SK-N-SH (cell line): ENCODE data around the gene FLNA. TPM values are rescaled to one million over a fixed set of nuclear protein-coding genes. Genes with fewer than 3 reads are reported as not detected.

Experiments
- CTCF ChIA-PET: fragments of 300-600, 350-600 bp; formaldehyde crosslinking; extraction: SDS; loops from one replicate; lab custom pipeline; 2021; lab: Yijun Ruan, JAX
- POLR2A ChIA-PET: fragments of 350-600 bp; sonication (Branson Sonifier 250); formaldehyde crosslinking; extraction: SDS; loops from one replicate; lab custom pipeline; 2020; ENCODE audit warnings: antibody characterized with exemption, inconsistent platforms; lab: Yijun Ruan, JAX
- DNase-seq: peaks from one replicate; pipeline ENCODE4 v3.0.0; 2012
- H2AFZ ChIP-seq: fragments of 200-600 bp; sonication (generic); 2 replicates; pipeline ENCODE4 v1.8.1; 2016; ENCODE audit warnings: antibody characterized with exemption, mild to moderate bottlenecking, low read depth
- H3F3A ChIP-seq: fragments of 200-600 bp; sonication (generic); replicated peaks from 2 replicates; pipeline ENCODE3; 2016; ENCODE audit warnings: antibody characterized with exemption, mild to moderate bottlenecking; ENCODE audit not compliant: insufficient read depth
- H3K27ac ChIP-seq, 2 experiments: fragments of 200-500 bp in 1 of 2; fragments of 200-600 bp in 1 of 2; sonication (Bioruptor generic) in 1 of 2; sonication (generic), shearing (Covaris generic) in 1 of 2; 2 replicates each; pipeline versions ENCODE4 v1.5.1 to v1.6.1; 2014 to 2016; ENCODE audit warnings: low read depth in 2 of 2, inconsistent platforms in 1 of 2, low read length in 1 of 2, mild to moderate bottlenecking in 1 of 2, mixed read lengths in 1 of 2
- H3K27me3 ChIP-seq: fragments of 200-600 bp; sonication (generic), shearing (Covaris generic); 2 replicates; pipeline ENCODE4 v1.6.1; 2016; ENCODE audit warnings: mixed run types; ENCODE audit not compliant: insufficient read depth
- H3K36me3 ChIP-seq, 2 experiments: fragments of 200-500 bp in 1 of 2; fragments of 200-600 bp in 1 of 2; sonication (Bioruptor generic) in 1 of 2; sonication (generic) in 1 of 2; replicated peaks in 1 of 2; 2 replicates each; pipeline versions ENCODE3 to v1.5.1; 2014 to 2016; ENCODE audit warnings: low read length in 1 of 2, mild to moderate bottlenecking in 1 of 2; ENCODE audit not compliant: insufficient read depth in 2 of 2, control insufficient read depth in 1 of 2
- H3K4me1 ChIP-seq, 2 experiments: fragments of 200-500 bp in 1 of 2; fragments of 200-600 bp in 1 of 2; sonication (Bioruptor generic) in 1 of 2; sonication (generic), shearing (Covaris generic) in 1 of 2; 2 replicates each; pipeline versions ENCODE4 v1.5.1 to v1.6.1; 2014 to 2016; ENCODE audit warnings: low read depth in 1 of 2, low read length in 1 of 2, mixed run types in 1 of 2; ENCODE audit not compliant: insufficient read depth in 2 of 2, control insufficient read depth in 1 of 2
- H3K4me2 ChIP-seq: fragments of 200-600 bp; sonication (generic), shearing (Covaris generic); 2 replicates; pipeline ENCODE4 v1.6.1; 2017; ENCODE audit warnings: mixed run types
- H3K4me3 ChIP-seq, 2 experiments: fragments of 200-500 bp in 1 of 2; fragments of 200-600 bp in 1 of 2; sonication (Bioruptor generic) in 1 of 2; sonication (generic), shearing (Covaris generic) in 1 of 2; 2 replicates each; pipeline versions ENCODE4 v1.5.1 to v1.8.1; 2014 to 2016; ENCODE audit warnings: low read depth in 2 of 2, inconsistent platforms in 1 of 2, low read length in 1 of 2, mild to moderate bottlenecking in 1 of 2, mixed read lengths in 1 of 2, moderate library complexity in 1 of 2
- H3K79me2 ChIP-seq: fragments of 200-600 bp; sonication (generic); 2 replicates; pipeline ENCODE4 v1.8.1; 2017; ENCODE audit warnings: mild to moderate bottlenecking; ENCODE audit not compliant: insufficient read depth
- H3K9ac ChIP-seq: fragments of 200-600 bp; sonication (generic); 2 replicates; pipeline ENCODE4 v1.6.1; 2017; ENCODE audit warnings: mixed run types
- H3K9me2 ChIP-seq: fragments of 200-600 bp; sonication (generic); 2 replicates; pipeline ENCODE4 v1.6.1; 2017; ENCODE audit warnings: mixed run types
- H3K9me3 ChIP-seq: fragments of 200-600 bp; sonication (generic); 2 replicates; pipeline ENCODE4 v1.6.1; 2017; ENCODE audit warnings: mixed run types, mild to moderate bottlenecking, moderate library complexity
- H4K20me1 ChIP-seq: fragments of 200-600 bp; sonication (generic); 2 replicates; pipeline ENCODE4 v1.6.1; 2017; ENCODE audit warnings: mild to moderate bottlenecking, mixed run types; ENCODE audit not compliant: insufficient read depth
- ELF1 ChIP-seq: IDR thresholded peaks from 2 replicates; pipeline ENCODE4 v1.4.0; 2012
- EP300 ChIP-seq, 2 experiments: IDR thresholded peaks; 2 replicates each; pipeline versions ENCODE4 v1.4.0 to v1.6.1; 2012; ENCODE audit warnings: borderline replicate concordance in 1 of 2, low read depth in 1 of 2, low read length in 1 of 2
- GATA2 ChIP-seq: sonication (generic); formaldehyde crosslinking; IDR thresholded peaks from 2 replicates; pipeline ENCODE4 v1.5.0; 2020; ENCODE audit warnings: mild to moderate bottlenecking, missing genetic modification reagents
- JUND ChIP-seq: IDR thresholded peaks from 2 replicates; pipeline ENCODE4 v1.4.0; 2012
- MXI1 ChIP-seq: IDR thresholded peaks from 2 replicates; pipeline ENCODE4 v1.6.1; 2012; ENCODE audit warnings: mild to moderate bottlenecking, low read depth, low read length, improper control_type of control experiment
- NFIC ChIP-seq: IDR thresholded peaks from 2 replicates; pipeline ENCODE4 v1.4.0; 2012; ENCODE audit warnings: borderline replicate concordance
- RFX5 ChIP-seq: IDR thresholded peaks from 2 replicates; pipeline ENCODE4 v1.6.1; 2012; ENCODE audit warnings: mild to moderate bottlenecking, improper control_type of control experiment, low read length
- SIN3A ChIP-seq: IDR thresholded peaks from 2 replicates; pipeline ENCODE4 v1.6.1; 2012; ENCODE audit warnings: low read depth, mild to moderate bottlenecking, low read length, moderate library complexity, borderline replicate concordance
- SMC3 ChIP-seq: IDR thresholded peaks from 2 replicates; pipeline ENCODE4 v1.6.1; 2012; ENCODE audit warnings: low read depth, low read length, improper control_type of control experiment
- TCF12 ChIP-seq: IDR thresholded peaks from 2 replicates; pipeline ENCODE4 v1.4.0; 2012
- ZBTB33 ChIP-seq: IDR thresholded peaks from 2 replicates; pipeline ENCODE4 v1.4.0; 2012; ENCODE audit warnings: low read depth, borderline replicate concordance
- WGBS: methylation state at CpG from one replicate; pipeline ENCODE4 v1.1.6; 2017; ENCODE audit warnings: low lambda C conversion rate; 5-methylcytosine and 5-hydroxymethylcytosine counted together
- polyA plus RNA-seq, 3 experiments: library from polyadenylated mRNA; depleted of rRNA; stranded (reverse); fragments of >200 nt; gene quantifications; 2 replicates each; pipeline ENCODE4 v1.2.3, GENCODE V29; 2012
- TF ChIP-seq, protein P1 (sequence below): fragments of 150-350 bp; IDR thresholded peaks from 2 replicates; pipeline ENCODE4 v1.6.1; 2016; ENCODE audit warnings: mild to moderate bottlenecking, low read depth, low read length
- TF ChIP-seq, protein P2 (sequence below): IDR thresholded peaks from 2 replicates; pipeline ENCODE4 v1.6.1; 2012; ENCODE audit warnings: mild to moderate bottlenecking, low read depth, low read length, moderate library complexity

Gene FLNA
- polyA plus RNA-seq, 1 of the 3 experiments (the other 2 are of a cell fraction), result 550 TPM

DNA sequence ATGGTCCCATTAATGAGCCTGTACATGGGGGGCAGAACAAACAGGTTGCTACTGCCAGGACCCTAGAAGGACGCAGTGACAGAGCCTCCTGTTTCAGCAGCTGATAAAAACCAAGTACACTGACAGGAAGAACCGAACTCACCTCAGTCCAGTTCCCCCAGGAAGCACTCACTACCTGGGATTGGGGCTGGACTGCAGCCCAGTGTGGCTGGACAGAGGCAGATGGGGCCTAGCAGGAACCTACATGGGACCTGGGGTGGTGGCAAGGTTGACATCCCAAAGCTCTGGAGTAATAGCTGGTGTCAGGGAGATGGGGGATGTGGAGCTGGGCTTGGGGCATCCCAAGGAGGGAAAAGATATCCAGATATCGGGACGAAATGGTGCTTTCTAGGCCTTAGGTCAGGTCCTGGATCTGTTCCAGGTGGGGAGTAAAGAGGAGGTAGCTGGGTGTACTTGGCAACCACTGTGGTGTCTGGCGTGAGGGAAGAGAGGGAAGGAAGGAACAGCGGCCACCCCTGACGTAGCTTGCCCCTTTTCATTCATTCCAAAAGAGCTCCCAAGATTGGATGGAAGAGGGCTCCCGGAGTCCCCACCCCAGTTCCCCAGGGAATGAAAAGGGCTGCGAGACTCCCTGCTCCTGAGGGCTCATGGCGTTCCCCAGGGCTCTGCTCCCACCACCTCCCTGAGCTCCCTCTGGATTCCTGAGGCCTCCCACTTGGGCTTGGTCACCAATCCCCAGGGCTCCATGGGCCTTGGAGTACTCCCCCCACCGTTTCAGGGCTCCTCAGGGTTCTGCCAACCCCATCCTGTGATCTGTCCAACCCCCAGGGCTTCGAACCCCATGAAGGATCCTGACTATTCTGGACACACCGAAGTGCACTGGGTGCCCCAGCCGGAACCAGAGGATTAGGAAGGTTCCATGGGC lies 9.2 kb upstream of the FLNA start (continued):
- no peak for TF ChIP-seq ZBTB33

DNA sequence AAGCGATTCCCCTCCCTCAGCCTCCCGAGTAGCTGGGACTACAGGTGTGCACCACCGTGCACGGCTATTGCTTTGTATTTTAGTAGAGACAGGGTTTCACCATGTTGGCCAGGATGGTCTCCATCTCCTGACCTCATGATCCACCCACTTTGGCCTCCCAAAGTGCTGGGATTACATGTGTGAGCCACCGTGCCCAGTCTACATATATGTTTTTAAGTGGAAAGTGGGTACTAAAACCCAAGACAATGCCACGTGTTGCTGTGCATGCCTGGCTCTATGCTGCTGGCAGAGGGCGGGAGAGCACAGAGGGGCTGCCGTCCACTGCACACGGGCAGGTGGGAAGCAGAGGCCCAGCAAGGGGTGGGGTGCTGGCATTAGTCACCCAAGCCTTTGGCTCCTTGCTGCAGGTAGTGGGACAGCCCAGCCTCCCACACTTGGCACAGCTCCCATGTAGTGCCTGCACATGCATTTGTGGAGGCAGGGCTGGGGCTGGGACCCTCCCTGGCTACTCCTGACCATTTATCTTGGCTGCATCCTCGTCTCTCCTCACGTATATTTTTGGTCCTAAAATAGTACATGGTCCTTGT lies 8.1 kb upstream of the FLNA start:
- ChIA-PET POLR2A (interaction anchor here (1.2 kb wide), 2 partner anchors 17 to 35 kb away, joined by 3 to 4 read pairs; no protein-coding TSS in a partner anchor), CTCF (no interaction called here)
- Histone ChIP-seq H3K9ac (no peak overlapping the region), H3K9me3 (no peaks in the 10 kb centered on the region), H3K4me1 (peaks cover 0 to 17% of the 10 kb centered on the region in 2 experiments; a peak in 1 of 4 replicates), H3K27ac (no peak overlapping the region), H3K9me2 (no peaks in the 10 kb centered on the region), H3K36me3 (no peaks in the 10 kb centered on the region), H3K4me3 (no peak overlapping the region), H4K20me1 (no peaks in the 10 kb centered on the region), H3K79me2 (peaks cover 24% of the 10 kb centered on the region), H2AFZ (no peak overlapping the region), H3F3A (peaks cover 7% of the 10 kb centered on the region), H3K4me2 (no peak overlapping the region), H3K27me3 (no peaks in the 10 kb centered on the region; the same call in 1 of the 2 replicates)
- no peak for DNase-seq
- TF ChIP-seq RFX5, result no peak
- TF ChIP-seq ELF1, result no peak
- TF ChIP-seq JUND, result 0 out of 2 replicates have a peak, but pooled peaks have one; percentile 6
- TF ChIP-seq EP300 (IDR thresholded peaks at IDR 0.05; ENCODE audit: borderline replicate concordance in 1 of 2, low read depth in 1 of 2, low read length in 1 of 2), result no peak
- TF ChIP-seq NFIC, result 0 out of 2 replicates have a peak, but pooled peaks have one; percentile 13
- WGBS, result 65% methylated on average over 11 of the region's 11 CpGs

DNA sequence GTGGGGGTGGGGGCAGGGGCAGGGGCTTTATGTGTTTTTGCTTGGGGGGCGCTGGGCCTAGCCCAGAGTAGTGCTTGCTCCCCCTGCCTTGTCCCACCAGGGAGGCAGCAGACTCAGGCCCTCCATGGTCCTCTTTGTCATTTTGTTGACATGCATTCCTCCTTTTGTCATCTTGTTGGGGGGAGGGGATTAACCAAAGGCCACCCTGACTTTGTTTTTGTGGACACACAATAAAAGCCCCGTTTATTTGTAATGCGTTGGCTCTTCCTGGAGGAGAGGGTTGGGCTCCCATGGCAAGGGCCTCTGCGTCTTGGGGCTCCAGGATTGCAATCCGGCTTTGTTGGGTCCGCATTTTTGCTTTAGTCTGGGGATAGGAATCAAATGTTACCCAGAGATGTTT lies 6.8 kb upstream of the FLNA start:
- Histone ChIP-seq H3K9ac (no peak overlapping the region), H3F3A (peaks cover 10% of the 10 kb centered on the region), H3K27me3 (no peaks in the 10 kb centered on the region; the same call in 1 of the 2 replicates), H3K4me3 (no peak overlapping the region), H3K27ac (no peak overlapping the region), H3K9me2 (no peaks in the 10 kb centered on the region), H3K9me3 (no peaks in the 10 kb centered on the region), H3K4me2 (no peak overlapping the region), H2AFZ (no peak overlapping the region), H4K20me1 (no peaks in the 10 kb centered on the region), H3K4me1 (peaks cover 0 to 17% of the 10 kb centered on the region in 2 experiments; a peak in 1 of 4 replicates), H3K36me3 (no peaks in the 10 kb centered on the region), H3K79me2 (peaks cover 29% of the 10 kb centered on the region)
- 43% methylated on average over 6 of the region's 6 CpGs for WGBS
- POLR2A ChIA-PET, result interaction anchor here (1.2 kb wide), 1 partner anchor 34 kb away, joined by 4 read pairs; no protein-coding TSS in a partner anchor
- CTCF ChIA-PET, result no interaction called here
- no peak for DNase-seq
- TF ChIP-seq, protein P1, sequence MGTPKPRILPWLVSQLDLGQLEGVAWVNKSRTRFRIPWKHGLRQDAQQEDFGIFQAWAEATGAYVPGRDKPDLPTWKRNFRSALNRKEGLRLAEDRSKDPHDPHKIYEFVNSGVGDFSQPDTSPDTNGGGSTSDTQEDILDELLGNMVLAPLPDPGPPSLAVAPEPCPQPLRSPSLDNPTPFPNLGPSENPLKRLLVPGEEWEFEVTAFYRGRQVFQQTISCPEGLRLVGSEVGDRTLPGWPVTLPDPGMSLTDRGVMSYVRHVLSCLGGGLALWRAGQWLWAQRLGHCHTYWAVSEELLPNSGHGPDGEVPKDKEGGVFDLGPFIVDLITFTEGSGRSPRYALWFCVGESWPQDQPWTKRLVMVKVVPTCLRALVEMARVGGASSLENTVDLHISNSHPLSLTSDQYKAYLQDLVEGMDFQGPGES, result no peak
- TF ChIP-seq TCF12 (no peak), GATA2 (no peak), MXI1 (no peak), SMC3 (no peak), SIN3A (no peak)
- TF ChIP-seq, protein P2, sequence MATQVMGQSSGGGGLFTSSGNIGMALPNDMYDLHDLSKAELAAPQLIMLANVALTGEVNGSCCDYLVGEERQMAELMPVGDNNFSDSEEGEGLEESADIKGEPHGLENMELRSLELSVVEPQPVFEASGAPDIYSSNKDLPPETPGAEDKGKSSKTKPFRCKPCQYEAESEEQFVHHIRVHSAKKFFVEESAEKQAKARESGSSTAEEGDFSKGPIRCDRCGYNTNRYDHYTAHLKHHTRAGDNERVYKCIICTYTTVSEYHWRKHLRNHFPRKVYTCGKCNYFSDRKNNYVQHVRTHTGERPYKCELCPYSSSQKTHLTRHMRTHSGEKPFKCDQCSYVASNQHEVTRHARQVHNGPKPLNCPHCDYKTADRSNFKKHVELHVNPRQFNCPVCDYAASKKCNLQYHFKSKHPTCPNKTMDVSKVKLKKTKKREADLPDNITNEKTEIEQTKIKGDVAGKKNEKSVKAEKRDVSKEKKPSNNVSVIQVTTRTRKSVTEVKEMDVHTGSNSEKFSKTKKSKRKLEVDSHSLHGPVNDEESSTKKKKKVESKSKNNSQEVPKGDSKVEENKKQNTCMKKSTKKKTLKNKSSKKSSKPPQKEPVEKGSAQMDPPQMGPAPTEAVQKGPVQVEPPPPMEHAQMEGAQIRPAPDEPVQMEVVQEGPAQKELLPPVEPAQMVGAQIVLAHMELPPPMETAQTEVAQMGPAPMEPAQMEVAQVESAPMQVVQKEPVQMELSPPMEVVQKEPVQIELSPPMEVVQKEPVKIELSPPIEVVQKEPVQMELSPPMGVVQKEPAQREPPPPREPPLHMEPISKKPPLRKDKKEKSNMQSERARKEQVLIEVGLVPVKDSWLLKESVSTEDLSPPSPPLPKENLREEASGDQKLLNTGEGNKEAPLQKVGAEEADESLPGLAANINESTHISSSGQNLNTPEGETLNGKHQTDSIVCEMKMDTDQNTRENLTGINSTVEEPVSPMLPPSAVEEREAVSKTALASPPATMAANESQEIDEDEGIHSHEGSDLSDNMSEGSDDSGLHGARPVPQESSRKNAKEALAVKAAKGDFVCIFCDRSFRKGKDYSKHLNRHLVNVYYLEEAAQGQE, result no peak
